Suprapubic skin (tissue), 4 donors: ENCODE measurements around the gene MYMX. TPM values are rescaled to one million over a fixed set of nuclear protein-coding genes. Genes with fewer than 3 reads are reported as not detected.

ENCODE experiments used
- DNase-seq, 2 donors: peaks; one replicate each; pipeline ENCODE4 v3.0.0-alpha.2; 2019; ENCODE audit warnings: low spot score in 2 of 2
- H3K27ac ChIP-seq: fragments of 200-600 bp; sonication (generic); one replicate; pipeline ENCODE4 v1.5.1; 2019
- H3K27me3 ChIP-seq: fragments of 200-600 bp; sonication (generic); one replicate; pipeline ENCODE4 v1.5.1; 2019
- H3K36me3 ChIP-seq: fragments of 200-600 bp; sonication (generic); one replicate; pipeline ENCODE4 v1.5.1; 2019
- H3K4me1 ChIP-seq: fragments of 200-600 bp; sonication (generic); one replicate; pipeline ENCODE4 v1.5.1; 2019
- H3K4me3 ChIP-seq: fragments of 200-600 bp; sonication (generic); one replicate; pipeline ENCODE4 v1.5.1; 2019; ENCODE audit warnings: mild to moderate bottlenecking
- H3K9me3 ChIP-seq: fragments of 200-600 bp; sonication (generic); one replicate; pipeline ENCODE4 v1.5.1; 2019
- EP300 ChIP-seq: sonication (generic); formaldehyde crosslinking; IDR thresholded peaks from one replicate; pipeline ENCODE4 v1.6.1; 2017; ENCODE audit warnings: antibody characterized with exemption
- POLR2A ChIP-seq, 2 donors: fragments of 450-650 bp; IDR thresholded peaks; one replicate each; pipeline ENCODE4 v1.6.1; 2017; ENCODE audit warnings: antibody characterized with exemption in 2 of 2, mild to moderate bottlenecking in 2 of 2, moderate library complexity in 2 of 2
- POLR2AphosphoS5 ChIP-seq, 3 donors: sonication (generic); formaldehyde crosslinking; IDR thresholded peaks; one replicate each; pipeline ENCODE4 v1.6.1; 2017; ENCODE audit warnings: antibody characterized with exemption in 3 of 3
- WGBS: methylation state at CpG from one replicate; pipeline ENCODE4 v1.1.5; 2018; 5-methylcytosine and 5-hydroxymethylcytosine counted together
- total RNA-seq, 4 donors: library from RNA; depleted of rRNA; stranded (reverse); fragments of >200 nt; gene quantifications; one replicate each; pipeline ENCODE4 v1.1.0, GENCODE V29; 2016
- TF ChIP-seq, protein P1 (sequence below), 2 donors: fragments of 200-600 bp in 1 of 2; fragments of 450-650 bp in 1 of 2; sonication (generic) in 1 of 2; IDR thresholded peaks; one replicate each; pipeline ENCODE4 v1.5.1; 2016 to 2019; ENCODE audit warnings: antibody characterized with exemption in 2 of 2, mild to moderate bottlenecking in 1 of 2, moderate library complexity in 1 of 2

The MYMX gene
- total RNA-seq, 4 donors from 2014 or later, result not detected

DNA sequence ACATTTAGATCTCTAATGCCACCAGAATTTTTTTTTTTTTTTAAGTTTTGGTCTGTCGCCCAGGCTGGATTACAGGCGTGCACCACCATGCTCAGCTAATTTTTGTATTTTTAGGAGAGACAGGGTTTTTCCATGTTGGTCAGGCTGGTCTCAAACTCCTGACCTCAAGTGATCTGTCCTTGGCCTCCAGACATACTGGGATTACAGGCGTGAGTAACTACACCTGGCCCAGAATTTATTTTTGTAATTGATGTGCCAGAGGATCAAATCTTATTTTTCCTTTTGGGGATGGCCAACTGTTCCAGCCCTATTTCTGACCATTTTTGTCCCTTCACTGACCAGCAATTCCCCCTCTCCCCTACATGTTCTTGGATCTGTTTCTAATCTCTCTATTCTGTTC, 18.0 kb upstream of the MYMX start:
- no peak for DNase-seq
- no peak overlapping the region for H3K4me3 ChIP-seq
- TF ChIP-seq, protein P1, sequence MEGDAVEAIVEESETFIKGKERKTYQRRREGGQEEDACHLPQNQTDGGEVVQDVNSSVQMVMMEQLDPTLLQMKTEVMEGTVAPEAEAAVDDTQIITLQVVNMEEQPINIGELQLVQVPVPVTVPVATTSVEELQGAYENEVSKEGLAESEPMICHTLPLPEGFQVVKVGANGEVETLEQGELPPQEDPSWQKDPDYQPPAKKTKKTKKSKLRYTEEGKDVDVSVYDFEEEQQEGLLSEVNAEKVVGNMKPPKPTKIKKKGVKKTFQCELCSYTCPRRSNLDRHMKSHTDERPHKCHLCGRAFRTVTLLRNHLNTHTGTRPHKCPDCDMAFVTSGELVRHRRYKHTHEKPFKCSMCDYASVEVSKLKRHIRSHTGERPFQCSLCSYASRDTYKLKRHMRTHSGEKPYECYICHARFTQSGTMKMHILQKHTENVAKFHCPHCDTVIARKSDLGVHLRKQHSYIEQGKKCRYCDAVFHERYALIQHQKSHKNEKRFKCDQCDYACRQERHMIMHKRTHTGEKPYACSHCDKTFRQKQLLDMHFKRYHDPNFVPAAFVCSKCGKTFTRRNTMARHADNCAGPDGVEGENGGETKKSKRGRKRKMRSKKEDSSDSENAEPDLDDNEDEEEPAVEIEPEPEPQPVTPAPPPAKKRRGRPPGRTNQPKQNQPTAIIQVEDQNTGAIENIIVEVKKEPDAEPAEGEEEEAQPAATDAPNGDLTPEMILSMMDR (IDR thresholded peaks at IDR 0.05), result no peak
- TF ChIP-seq POLR2A (IDR thresholded peaks at IDR 0.05) (no peak), POLR2AphosphoS5 (IDR thresholded peaks at IDR 0.05) (no peak), EP300 (no peak)
- no peak overlapping the region for H3K27ac ChIP-seq
- H3K9me3 ChIP-seq, result no peaks in the 10 kb centered on the region
- 67% methylated on average over 3 of the region's 3 CpGs for WGBS
- no peaks in the 10 kb centered on the region for H3K36me3 ChIP-seq
- peaks cover 46% of the 10 kb centered on the region for H3K4me1 ChIP-seq
- no peaks in the 10 kb centered on the region for H3K27me3 ChIP-seq

DNA sequence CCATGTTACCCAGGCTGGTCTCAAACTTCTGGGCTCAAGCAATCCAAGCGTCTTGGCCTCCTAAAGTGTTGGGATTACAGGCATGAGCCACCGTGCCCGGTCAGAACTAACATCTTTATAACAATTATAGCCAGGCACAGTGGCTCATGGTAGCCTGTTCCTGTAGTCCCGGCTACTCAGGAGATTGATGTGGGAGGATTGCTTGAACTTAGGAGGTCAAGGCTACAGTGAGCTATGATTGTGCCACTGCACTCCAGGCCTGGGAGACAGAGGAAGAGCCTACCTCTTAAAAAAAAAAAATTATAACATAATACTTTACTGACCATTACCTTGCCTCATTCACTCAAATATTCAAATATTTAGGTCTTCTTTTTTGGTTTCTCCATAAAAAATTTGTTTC, 16.8 kb upstream of the MYMX start:
- H3K4me1 ChIP-seq, result peaks cover 46% of the 10 kb centered on the region
- TF ChIP-seq POLR2A (IDR thresholded peaks at IDR 0.05) (no peak), EP300 (no peak), POLR2AphosphoS5 (IDR thresholded peaks at IDR 0.05) (no peak)
- TF ChIP-seq, protein P1 (IDR thresholded peaks at IDR 0.05), result no peak
- 98% methylated on average over 4 of the region's 4 CpGs for WGBS

DNA sequence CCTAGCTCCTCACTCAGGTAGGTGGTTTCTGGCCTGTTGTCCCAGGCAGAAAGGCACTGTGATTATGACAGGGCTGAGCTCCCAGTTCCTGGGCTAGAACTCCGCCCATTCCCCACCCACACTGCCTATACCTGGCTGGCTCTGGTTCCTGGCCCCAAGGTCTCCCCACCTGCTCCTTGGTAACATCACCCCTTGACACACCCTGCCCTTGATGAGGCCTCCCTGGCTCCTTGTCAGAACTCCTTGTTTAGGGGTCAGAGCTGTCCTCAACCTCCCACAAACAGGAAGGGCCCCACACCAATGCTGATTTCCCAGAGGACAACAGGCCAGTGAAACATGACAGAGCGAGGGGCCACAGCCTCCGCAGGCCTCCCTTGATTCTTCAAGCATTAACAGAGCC, 15.5 kb upstream of the MYMX start:
- Histone ChIP-seq H3K27ac (peak overlapping the region; percentile 85), H3K4me1 (peaks cover 46% of the 10 kb centered on the region), H3K36me3 (no peaks in the 10 kb centered on the region), H3K4me3 (peak overlapping the region; percentile 10), H3K27me3 (no peaks in the 10 kb centered on the region), H3K9me3 (no peaks in the 10 kb centered on the region)
- no peak for DNase-seq
- 50% methylated on average over 2 of the region's 3 CpGs for WGBS
- TF ChIP-seq POLR2AphosphoS5 (IDR thresholded peaks at IDR 0.05), result no peak
- TF ChIP-seq EP300, result no peak
- no peak for TF ChIP-seq POLR2A (IDR thresholded peaks at IDR 0.05)
- TF ChIP-seq, protein P1 (IDR thresholded peaks at IDR 0.05), result no peak

More for the DNA sequence above, 16.8 kb upstream of the MYMX start:
- no peaks in the 10 kb centered on the region for H3K9me3 ChIP-seq
- H3K27ac ChIP-seq, result no peak overlapping the region
- H3K4me3 ChIP-seq, result no peak overlapping the region
- H3K36me3 ChIP-seq, result no peaks in the 10 kb centered on the region
- no peaks in the 10 kb centered on the region for H3K27me3 ChIP-seq
- no peak for DNase-seq

DNA sequence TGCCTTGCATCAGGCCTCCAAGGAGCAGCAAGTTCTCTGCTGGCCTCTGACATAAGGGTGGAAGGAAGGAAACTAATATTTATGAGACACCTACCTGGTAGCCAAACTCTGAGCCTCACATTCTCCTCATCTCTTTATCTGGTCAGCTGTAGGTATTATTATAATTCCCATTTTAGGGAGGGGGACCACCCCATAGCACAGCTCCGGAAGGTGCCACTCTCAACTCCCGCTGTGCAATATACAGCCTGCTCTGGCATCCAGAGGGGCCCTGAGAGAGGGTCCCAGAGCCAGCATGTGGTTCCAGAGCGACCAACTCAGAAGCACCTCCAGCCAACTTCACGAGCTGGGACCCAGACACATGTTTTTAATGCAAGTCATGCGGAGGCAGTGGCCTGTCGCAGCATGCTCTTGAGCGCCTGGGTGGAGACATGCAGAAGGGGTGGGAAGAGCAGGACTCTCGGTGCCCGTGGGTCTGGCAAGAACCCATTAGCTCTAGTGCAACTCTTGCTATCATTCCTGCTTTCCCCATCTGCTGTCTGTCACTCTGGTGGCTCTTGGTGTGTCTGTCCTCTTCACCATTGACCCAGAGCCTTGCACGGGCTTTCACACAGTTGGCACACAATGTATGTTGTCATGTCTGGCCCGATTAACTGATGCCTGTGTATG, 15.0 kb upstream of the MYMX start:
- no peak for DNase-seq
- H3K27ac ChIP-seq, result peak overlapping the region; percentile 85
- TF ChIP-seq, protein P1 (IDR thresholded peaks at IDR 0.05), result no peak
- TF ChIP-seq POLR2AphosphoS5 (IDR thresholded peaks at IDR 0.05) (no peak), EP300 (no peak), POLR2A (IDR thresholded peaks at IDR 0.05) (no peak)
- no peaks in the 10 kb centered on the region for H3K36me3 ChIP-seq
- WGBS, result 30% methylated on average over 10 of the region's 11 CpGs
- no peaks in the 10 kb centered on the region for H3K27me3 ChIP-seq
- peaks cover 49% of the 10 kb centered on the region for H3K4me1 ChIP-seq
- peak overlapping the region; percentile 10 for H3K4me3 ChIP-seq
- no peaks in the 10 kb centered on the region for H3K9me3 ChIP-seq

DNA sequence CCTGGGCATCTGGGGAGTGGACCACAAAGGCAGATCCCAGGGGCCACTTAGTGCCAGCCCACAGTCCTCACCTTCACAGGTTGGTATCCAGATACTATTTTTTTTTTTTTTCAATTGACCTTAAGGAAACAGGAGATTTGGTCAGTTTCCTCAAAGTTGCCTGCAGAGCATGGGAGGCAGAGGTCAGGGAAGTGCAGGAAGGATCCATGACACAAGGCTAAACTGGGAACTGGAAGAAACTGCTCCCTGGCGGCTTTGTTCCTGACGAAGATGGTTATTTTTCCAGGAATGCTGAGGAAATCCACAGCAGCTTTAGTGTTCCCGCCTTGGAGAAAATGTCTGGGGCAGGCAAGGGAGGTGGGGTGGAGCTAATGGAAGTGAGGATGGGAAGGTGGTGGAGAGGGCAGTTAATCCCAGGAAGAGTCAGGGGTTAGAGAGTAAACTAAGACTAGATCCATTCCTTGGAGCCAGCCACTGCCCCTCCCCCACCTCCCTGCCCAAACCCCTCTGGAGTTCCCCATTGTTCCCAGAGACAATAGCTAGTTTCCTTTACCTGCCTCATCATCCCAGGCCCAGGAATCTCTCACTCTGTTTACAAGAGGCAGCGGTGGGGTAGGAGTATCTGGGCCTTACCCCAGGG, 14.3 kb upstream of the MYMX start:
- H3K9me3 ChIP-seq, result no peaks in the 10 kb centered on the region
- H3K27me3 ChIP-seq, result no peaks in the 10 kb centered on the region
- H3K4me3 ChIP-seq, result no peak overlapping the region
- no peak for DNase-seq
- TF ChIP-seq POLR2AphosphoS5 (IDR thresholded peaks at IDR 0.05) (no peak), EP300 (no peak), POLR2A (IDR thresholded peaks at IDR 0.05) (no peak)
- TF ChIP-seq, protein P1 (IDR thresholded peaks at IDR 0.05), result no peak
- H3K27ac ChIP-seq, result peak overlapping the region; percentile 85
- no peaks in the 10 kb centered on the region for H3K36me3 ChIP-seq
- H3K4me1 ChIP-seq, result peaks cover 49% of the 10 kb centered on the region
- WGBS, result 69% methylated on average over 4 of the region's 4 CpGs
